Endothelial cell (in vitro differentiated cells): ENCODE results near the gene TGFB1I1. TPM values are rescaled to one million over a fixed set of nuclear protein-coding genes. Genes with fewer than 3 reads are reported as not detected.
A peak's percentile ranks its signal among the peaks of the same experiment; 100 is the strongest.

ENCODE experiments used
- DNase-seq: peaks from one replicate; pipeline ENCODE4 v3.0.0; 2021; ENCODE audit warnings: low spot score
- H3K27ac Mint-ChIP-seq: one replicate; pipeline ENCODE4 v1.8.0; 2021; ENCODE audit warnings: mixed read lengths, inconsistent platforms; ENCODE audit not compliant: unreplicated experiment
- H3K27me3 Mint-ChIP-seq: one replicate; pipeline ENCODE4 v1.8.0; 2021; ENCODE audit warnings: mild to moderate bottlenecking, moderate library complexity, mixed read lengths, inconsistent platforms; ENCODE audit not compliant: unreplicated experiment
- H3K36me3 Mint-ChIP-seq: one replicate; pipeline ENCODE4 v1.8.0; 2021; ENCODE audit warnings: mild to moderate bottlenecking, low read depth, mixed read lengths, inconsistent platforms; ENCODE audit not compliant: unreplicated experiment
- H3K4me1 Mint-ChIP-seq: one replicate; pipeline ENCODE4 v1.8.0; 2021; ENCODE audit warnings: mild to moderate bottlenecking, mixed read lengths, inconsistent platforms; ENCODE audit not compliant: unreplicated experiment
- H3K4me3 Mint-ChIP-seq: one replicate; pipeline ENCODE4 v1.8.0; 2021; ENCODE audit warnings: mild to moderate bottlenecking, mixed read lengths, inconsistent platforms; ENCODE audit not compliant: unreplicated experiment
- H3K9me3 Mint-ChIP-seq: one replicate; pipeline ENCODE4 v1.8.0; 2021; ENCODE audit warnings: mixed read lengths, inconsistent platforms; ENCODE audit not compliant: unreplicated experiment
- CTCF ChIP-seq: fragments of 200-600 bp; sonication (generic); IDR thresholded peaks from one replicate; pipeline ENCODE4 v1.5.0; 2021; ENCODE audit warnings: antibody characterized with exemption; ENCODE audit not compliant: unreplicated experiment
- total RNA-seq: library from RNA; stranded (reverse); fragmentation: NEBNext Ultra II Directional; extraction: Animal tissue kit (Norgen Biotek cat#: 25700); gene quantifications from one replicate; pipeline ENCODE4 v1.2.1, GENCODE V29; 2021; ENCODE audit not compliant: unreplicated experiment

Gene TGFB1I1
- total RNA-seq, 1 donor from 2014 or later = 42.5 TPM

DNA sequence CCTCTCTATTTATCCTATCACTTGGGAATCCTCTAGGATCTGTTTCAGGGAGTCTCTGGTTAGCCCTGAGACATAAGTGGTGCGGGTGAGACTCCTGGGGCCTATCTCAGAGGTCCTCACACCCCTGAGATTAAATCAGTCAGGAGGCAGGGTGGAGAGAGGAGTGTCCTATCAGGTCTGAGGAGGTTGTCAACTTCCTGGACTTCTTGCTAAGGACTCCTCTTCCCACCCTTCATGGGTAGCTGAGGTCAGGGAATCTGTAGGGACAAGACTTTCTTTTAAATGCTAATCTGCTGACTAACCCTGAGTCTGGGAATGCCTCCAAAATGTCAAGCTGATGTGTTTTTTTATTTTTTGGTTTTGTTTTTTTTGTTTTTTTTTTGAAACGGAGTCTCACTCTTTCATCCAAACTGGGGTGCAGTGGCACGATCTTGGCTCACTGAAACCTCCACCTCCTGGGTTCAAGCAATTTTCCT lies 19.3 kb upstream of the TGFB1I1 start:
- Mint-ChIP-seq H3K9me3 (no peaks in the 10 kb centered on the region), H3K36me3 (no peaks in the 10 kb centered on the region), H3K27me3 (peaks cover 7% of the 10 kb centered on the region), H3K27ac (no peak overlapping the region), H3K4me3 (no peak overlapping the region), H3K4me1 (peaks cover 27% of the 10 kb centered on the region)
- no peak for TF ChIP-seq CTCF
- DNase-seq = no peak

DNA sequence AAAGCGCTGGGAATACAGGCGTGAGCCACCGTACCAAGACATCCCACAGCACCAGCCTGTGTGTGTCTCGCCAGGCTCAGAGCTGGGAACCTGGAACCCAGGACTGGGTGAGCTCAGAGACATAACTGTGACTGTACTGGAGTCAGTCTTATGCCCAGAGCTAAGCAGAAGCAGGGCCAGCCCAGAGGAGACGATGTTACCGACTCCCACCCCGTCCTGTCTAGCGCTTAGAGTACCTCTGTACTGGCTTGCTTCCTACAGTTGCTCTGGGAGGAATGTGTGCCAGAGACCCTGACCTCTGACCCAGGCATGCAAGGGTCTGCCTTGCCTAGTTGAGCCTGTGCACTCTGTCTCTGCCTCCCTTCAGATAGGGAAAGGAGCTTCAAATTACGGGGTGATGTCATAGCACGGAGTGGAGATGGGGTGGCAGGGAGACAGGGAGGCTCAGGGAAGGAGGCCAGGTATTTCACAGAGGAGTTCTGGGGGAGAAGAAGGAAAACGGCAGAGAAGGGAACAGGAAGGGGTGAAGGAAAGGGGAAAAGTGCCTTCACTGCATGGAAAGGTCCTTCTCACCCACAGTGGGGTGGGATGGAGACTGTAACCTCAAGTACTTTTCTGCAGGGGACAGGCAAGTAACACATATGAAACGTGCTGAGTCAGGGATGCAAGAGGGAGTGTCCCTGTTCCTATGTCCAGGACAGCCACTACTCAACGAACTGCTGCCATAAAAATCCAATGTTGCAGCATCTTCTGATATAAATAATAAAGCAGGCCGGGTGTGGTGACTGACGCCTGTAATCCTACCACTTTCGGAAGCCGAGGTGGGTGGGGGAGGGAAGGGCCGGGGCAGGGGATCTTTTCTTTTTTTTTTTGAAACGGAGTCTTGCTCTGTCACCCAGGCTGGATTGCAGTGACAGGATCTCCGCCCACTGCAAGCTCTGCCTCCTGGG lies 18.4 kb upstream of the TGFB1I1 start:
- Mint-ChIP-seq H3K27me3 (peaks cover 10% of the 10 kb centered on the region), H3K4me3 (no peak overlapping the region), H3K4me1 (peaks cover 27% of the 10 kb centered on the region), H3K27ac (no peak overlapping the region), H3K9me3 (no peaks in the 10 kb centered on the region), H3K36me3 (no peaks in the 10 kb centered on the region)
- DNase-seq = no peak
- TF ChIP-seq CTCF = no peak

- no peak for TF ChIP-seq CTCF
- DNase-seq = peak; percentile 52
- Mint-ChIP-seq H3K4me1 (peaks cover 35% of the 10 kb centered on the region), H3K9me3 (no peaks in the 10 kb centered on the region), H3K27ac (peak overlapping the region; percentile 18), H3K4me3 (peak overlapping the region; percentile 48), H3K36me3 (no peaks in the 10 kb centered on the region), H3K27me3 (peaks cover 19% of the 10 kb centered on the region)
Observed at GRCh38 chr16:31455601-31456314, 16.2 kb upstream of the TGFB1I1 start.

GRCh38 chr16:31456988-31457360 lies 15.0 kb upstream of the TGFB1I1 start:
- no peak for TF ChIP-seq CTCF
- H3K4me1 Mint-ChIP-seq = peaks cover 30% of the 10 kb centered on the region
- no peaks in the 10 kb centered on the region for H3K9me3 Mint-ChIP-seq
- no peak overlapping the region for H3K27ac Mint-ChIP-seq
- H3K36me3 Mint-ChIP-seq = no peaks in the 10 kb centered on the region
- DNase-seq = no peak
- H3K4me3 Mint-ChIP-seq = no peak overlapping the region
- peaks cover 16% of the 10 kb centered on the region for H3K27me3 Mint-ChIP-seq
